HG03342 (cell line): Measurements from ENCODE around the gene SCN9A.

ENCODE experiments used
- ATAC-seq: cut with Tn5 transposase; IDR thresholded peaks from one replicate; pipeline ENCODE4 v1.9.1; 2021; ENCODE audit warnings: mild to moderate bottlenecking, moderate library complexity; ENCODE audit not compliant: unreplicated experiment

Gene SCN9A

DNA sequence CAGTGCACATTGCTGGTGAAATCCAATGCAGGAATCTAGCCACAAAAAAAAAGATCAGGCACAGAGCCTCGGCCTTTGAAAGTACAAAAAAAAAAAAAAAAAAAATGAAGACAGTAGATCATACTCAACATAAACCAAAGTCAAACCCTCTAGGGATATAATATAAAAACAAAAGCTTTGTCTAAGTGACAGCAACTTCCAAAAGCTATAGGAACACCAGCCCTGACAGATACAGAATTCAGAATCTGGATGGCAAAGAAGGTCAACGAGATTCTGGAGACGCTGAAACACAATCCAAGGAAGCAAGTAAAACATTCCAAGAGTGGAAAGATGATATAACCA lies 194.0 kb downstream of the SCN9A start:
- ATAC-seq: no peak

DNA sequence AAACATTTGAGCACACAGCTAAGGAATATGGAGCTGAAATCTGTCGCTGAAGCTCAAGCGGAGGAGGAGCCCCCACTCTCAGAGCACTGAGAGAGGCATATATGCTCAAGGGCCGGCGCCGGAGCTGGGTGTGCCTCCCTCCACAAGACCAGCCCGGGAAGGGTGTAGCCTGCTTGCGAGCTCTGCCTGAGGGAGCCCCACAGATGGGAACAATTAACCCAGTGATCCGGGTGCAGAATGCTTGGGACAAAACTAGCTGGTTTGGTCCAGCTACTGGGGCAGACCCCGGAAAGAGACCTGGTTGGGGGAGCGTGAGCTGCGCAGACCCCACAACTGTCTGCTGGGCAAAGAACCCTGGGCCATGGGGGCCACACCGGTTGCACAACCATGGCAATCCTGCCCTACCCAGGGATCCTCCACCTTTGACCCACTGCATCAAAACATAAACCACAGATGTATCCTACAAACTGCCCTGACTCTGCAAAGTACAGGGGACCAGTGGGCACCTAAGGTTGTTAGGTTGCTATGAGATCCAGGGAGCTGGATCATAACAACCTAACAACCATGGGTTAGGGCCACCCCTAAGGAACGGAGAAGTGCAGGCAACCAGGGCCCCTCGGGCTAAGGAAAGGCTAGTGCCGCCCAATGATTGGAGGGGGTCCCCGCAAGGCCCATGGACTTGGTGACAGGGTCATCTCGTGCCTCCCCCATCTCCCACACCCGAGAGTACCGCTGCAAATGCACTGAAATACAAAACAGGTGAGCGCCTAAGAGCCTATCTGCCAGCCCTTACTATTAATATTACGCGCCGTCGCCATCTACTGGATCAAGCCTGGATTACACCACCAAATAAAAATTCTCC lies 194.6 kb downstream of the SCN9A start:
- peak; percentile 97 for ATAC-seq

DNA sequence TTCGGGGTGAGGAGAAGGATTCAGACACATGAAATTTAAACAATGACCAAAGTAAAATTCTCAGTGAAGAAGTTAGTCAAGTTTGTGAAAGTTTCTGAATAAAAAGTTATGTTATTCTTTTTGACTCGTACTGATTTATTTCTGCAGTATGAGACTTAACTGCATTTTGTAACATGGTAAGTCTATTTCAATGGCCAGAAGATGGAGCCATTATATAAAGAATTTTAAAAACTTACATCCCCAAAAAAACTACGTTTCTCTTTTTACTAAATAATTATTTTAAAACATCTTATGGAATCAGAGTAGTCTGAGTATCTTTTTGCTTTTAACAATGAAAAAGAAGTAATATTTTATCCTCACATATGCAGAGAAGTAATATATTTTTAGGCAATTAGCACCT lies 196.5 kb downstream of the SCN9A start:
- no peak for ATAC-seq

DNA sequence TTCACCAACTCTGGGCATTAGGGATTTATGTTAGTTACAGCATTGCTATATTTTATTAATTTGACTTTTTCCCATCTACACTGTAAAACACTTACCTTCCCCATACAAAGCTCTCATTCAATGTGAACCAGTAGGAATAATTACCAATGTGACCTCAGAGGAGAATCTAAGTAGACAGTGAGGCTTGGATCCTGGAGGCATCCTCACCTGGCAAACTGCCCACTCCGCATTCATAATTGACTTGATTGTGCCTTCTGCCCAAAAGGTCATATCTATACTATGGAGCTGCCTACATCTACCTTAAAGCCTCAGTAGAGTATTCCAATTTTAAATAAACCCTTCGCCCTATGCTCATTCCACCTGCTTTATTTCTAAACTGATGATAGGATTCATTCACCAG lies 202.5 kb downstream of the SCN9A start:
- ATAC-seq: no peak

DNA sequence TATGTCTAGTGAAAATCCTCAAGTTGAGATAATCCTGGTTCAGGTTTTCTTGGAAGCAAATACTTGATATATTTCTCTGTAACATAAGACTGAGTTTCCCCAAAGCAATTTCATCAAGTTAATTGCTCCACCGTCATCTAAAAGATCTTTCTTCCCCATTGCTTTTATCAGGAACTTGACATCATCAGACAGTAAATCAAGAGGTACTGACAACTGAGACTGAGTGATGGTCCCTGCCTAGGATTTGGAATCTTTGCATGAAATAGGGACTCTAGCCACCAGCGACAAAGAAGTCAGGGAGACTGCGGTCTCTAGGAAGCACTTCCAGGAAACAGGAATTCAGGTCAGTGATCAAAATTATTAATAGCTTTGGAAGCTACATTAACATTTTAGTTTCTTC lies 204.5 kb downstream of the SCN9A start:
- no peak for ATAC-seq

DNA sequence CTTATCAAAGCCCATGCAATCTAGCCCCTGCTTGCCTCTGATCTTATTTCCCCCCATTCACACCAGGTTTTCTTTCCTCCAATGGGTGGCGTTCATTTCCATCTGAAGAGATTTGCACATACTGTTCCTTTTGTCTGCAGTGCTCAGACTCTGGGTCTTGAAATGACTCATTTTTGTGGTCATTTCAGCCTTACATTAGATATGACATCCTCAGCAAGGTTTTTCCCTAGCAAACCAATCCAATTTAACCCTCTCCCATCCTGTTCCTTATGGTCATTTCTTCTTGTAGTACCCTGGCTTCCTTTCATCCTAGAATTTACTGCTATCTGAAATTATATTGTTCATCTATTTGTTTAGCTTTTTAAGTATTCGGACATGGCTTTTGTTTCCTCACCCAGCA lies 205.4 kb downstream of the SCN9A start:
- peak; percentile 86 for ATAC-seq

DNA sequence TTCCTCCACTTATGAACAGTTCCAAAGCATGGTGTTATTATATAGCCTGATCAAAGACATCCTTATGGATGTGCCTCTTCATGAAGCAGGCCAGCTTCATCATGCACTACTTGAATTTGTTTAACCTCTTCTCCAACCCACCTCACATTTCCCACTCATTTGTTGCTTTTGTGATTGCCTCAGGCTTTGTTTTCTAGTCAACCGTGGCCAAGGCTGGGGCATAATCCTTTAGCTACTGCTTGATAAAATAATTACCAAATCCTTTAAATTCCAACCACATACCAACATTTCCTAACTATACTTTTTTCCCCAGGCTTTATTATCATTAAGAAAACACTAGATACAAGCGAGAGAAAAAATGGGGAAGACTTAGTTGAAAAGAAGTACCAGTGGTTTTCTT lies 208.3 kb downstream of the SCN9A start:
- ATAC-seq: no peak

DNA sequence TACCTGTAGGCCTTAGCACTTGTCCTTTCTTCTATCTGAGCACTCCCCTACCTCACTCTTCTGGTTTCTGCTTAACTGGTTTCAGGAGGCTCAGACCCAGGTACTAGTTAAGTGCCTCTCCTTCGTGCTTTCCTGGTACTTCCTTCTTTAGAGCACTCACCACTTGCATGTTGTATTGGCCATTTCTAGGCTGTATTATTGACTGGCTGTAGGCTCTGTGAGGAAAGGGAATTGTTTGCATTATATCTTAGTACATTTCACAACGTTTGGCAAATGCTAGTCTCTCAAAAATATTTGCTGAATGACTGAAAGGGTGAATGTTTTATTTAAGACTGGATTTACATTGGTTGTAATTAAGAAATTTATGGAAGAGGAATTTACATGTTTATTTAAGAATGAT lies 212.0 kb downstream of the SCN9A start:
- no peak for ATAC-seq

DNA sequence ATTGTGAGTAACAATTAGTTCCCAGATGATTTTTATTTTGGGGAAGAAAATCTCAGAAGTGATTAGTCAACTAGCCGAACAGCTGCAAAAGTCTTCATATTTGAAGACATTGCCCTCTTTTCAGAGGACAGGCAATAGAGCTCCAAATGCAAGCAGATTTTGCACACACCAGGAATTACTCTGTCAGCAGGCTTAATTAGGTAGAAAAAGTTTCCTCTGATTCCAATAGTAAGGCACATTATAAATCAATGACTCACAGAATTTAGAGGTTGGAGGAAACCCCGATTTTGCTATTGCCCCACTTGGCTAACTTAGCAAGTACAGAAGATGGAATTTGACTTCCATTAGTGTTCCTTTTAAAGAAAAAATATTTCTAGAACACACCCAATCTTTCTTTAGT lies 217.2 kb downstream of the SCN9A start:
- ATAC-seq: no peak

DNA sequence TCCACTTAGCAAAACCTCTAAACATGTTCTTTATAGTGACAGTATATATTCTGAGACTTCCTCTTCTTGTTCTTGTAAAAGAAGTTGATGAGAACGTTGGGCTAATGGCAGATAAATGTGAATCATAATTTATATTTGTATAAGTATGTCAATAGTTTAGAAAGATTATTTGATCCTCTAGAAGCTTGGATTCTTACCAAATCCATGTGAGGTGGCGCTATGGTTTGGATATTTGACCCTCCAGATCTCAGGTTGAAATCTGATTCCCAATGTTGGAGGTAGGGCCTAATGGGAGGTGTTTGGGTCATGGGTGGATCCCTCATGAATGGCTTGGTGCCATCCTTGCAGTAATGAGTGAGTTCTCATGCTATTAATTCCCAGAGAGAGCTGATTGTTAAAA lies 218.2 kb downstream of the SCN9A start:
- ATAC-seq: no peak

DNA sequence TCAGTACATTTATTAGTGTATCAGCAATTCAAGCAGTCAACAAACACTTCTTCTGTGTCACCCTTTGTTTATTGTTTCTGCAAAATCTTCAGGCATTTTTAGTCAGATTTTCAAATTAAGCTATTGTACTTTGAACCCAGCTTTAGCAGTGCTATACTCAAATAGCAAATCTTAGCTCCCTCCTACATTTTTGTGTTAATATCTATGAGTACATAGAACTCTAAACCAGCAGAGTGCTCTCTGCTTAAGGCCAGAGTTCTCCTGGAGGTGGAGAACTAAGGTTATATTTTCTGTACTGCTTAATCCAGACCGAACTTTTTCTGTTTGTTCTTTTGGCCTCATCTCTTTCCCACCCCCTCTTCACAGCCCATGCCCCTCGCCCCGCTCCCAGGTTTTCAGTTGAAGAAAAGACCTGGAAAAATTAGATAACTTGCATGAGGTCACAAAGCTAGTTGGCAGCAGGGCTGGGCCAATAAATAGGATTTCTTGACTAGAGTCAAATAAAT lies 218.7 kb downstream of the SCN9A start:
- ATAC-seq: no peak

DNA sequence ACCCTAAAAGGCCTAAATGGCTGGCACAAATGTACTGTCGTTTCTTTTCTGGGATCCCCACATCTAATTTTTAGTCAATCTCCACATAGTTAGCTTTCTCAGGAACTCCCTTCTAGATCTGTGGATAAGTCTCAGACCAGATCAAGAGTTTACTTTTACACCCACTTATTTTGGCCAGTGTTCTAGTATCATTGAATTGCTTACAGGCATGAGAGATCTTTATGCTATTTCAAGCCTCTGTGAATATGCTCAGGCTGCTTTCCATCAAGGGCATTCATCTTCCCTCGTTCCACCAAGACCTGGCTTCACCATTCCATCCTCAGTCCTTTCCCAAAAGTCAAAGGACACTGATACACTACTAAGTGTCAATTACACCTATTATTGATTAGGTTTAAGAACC lies 220.2 kb downstream of the SCN9A start:
- ATAC-seq: no peak

DNA sequence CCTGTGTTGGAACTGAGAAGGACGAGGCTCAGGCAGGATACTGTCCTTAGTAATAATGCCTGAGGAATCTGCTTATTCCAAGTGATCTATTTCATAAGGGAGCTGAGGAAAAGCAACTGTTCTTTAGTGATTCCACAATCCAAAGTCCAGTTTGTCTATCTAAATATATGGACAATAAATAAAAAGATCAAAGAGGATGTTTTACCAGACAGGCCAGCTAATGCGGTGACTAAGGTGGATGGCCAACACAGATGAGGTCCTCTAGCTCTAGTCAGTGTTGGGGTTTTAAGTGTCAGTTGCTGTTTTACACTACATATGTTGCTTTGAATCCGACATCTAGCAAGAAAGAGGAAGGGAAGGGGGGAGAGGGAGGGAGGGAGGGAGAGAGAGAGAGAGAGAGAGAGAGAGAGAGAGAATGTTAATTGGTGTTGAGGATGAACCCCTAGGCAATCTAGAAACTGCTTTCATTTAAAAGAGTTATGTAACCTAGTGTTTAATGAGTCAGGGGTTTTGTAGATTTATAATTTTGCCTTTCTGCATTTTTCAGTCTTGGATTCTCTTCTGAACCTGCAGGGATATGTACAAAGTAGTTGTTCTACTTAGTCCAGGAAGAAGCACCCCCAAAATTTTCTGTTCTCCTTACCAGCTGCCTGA lies 220.9 kb downstream of the SCN9A start:
- no peak for ATAC-seq

DNA sequence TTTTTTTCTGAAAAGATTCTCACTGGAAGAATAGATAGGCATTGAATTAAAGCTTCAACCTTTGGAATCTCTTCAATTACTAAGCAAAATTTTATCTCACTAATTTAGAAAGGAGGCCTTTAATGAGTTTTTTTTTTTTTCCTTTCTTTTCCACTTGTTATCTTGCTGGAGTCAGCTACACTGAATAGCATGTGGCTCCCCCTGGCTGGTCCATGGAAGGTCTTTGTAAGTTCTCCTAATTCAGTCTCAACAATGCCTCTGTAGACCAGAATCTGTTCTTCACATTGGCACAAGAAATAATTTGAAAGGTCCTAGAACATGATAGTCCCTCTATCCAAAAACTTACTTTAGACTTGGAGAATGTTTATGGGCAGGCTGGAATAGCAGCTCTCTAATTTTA lies 223.7 kb downstream of the SCN9A start:
- no peak for ATAC-seq

DNA sequence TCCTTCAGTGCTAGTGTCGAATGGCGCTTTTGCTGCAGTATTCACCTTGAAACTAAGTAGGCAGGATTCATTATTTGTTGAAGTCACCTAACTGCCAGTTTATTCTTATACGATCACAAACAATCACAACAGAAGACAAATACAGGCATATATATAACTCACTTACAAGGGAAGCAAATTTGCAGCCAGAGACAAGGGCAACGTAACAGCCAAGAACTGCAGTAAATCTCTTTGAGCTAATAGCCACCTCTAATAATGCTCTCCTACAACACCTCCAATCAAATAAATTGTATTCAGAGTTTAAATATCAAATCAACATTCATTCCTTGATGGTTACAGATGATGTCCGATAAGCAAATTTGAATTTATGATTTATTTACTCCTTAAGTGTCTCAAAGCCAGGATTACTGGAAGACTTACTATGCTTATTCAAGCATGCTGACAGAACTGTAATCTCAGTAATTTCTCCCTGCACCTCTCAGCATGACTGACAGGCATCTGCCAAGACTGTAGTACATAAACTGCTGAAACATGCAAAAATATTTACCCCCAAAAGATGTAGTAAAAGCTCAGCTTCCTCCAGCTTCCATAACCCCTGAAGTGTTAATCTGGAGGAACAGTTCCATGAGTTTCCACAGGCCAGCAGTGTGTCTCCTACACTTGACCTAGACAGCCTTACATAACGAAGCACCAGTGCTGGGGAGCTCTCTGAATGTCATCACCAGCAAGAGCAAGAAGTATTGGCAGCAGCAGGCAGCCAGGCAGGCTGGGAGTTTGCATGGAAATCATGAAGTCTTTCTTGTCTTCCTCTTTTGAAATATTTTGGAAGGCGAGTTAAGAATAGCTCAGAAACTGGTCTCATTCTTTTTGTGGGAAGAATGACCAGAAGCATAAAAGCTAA lies 227.0 kb downstream of the SCN9A start:
- ATAC-seq: no peak

DNA sequence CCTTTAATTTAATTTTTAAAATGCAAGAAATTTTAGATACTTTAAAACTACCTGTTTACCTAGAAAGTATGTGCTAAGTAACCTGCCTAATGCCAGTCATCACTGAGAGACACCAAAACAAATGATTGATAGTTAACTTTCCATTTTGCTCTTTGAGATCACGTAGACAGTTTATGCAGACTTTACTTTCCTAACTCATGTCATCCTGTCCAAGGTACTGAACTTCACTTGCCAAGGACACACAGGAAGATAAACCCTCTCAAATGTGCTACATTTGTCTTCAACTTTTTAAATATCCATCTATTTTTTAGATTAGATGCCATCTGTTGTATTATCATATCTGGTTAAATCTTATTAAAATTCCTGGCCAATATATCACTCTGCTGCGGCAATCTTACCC lies 227.9 kb downstream of the SCN9A start:
- ATAC-seq: no peak
